Kidney epithelial cell (primary cell): ENCODE measurements around the gene SPEG. TPM values are rescaled to one million over a fixed set of nuclear protein-coding genes. Genes with fewer than 3 reads are reported as not detected.

Source experiments
- DNase-seq: peaks from one replicate; pipeline ENCODE4 v3.0.0-alpha.2; 2010; ENCODE audit warnings: low read depth
- H3K27me3 ChIP-seq: 2 replicates; pipeline ENCODE4 v1.6.0; 2011; ENCODE audit warnings: low read length; ENCODE audit not compliant: control insufficient read depth, insufficient read depth
- H3K36me3 ChIP-seq: 2 replicates; pipeline ENCODE4 v1.5.1; 2011; ENCODE audit warnings: low read length; ENCODE audit not compliant: control insufficient read depth, insufficient read depth
- H3K4me3 ChIP-seq: 2 replicates; pipeline ENCODE4 v1.5.1; 2011; ENCODE audit warnings: low read depth, mild to moderate bottlenecking, control low read depth, low read length
- total RNA-seq: library from RNA; depleted of rRNA; stranded (reverse); fragments of >200 nt; gene quantifications from 2 replicates; pipeline ENCODE4 v1.2.3, GENCODE V29; 2015
- TF ChIP-seq, protein P1 (sequence below): IDR thresholded peaks from 2 replicates; pipeline ENCODE4 v1.5.1; 2011; ENCODE audit warnings: mild to moderate bottlenecking, moderate library complexity, low read length, control low read depth, inconsistent platforms; ENCODE audit not compliant: insufficient read depth, poor library complexity, severe bottlenecking

SPEG gene
- total RNA-seq, 1 donor from 2014 or later, result 9.9 TPM

- peaks cover 37% of the 10 kb centered on the region for H3K27me3 ChIP-seq
Measured at GRCh38 chr2:219416235-219416602, 18.4 kb upstream of the SPEG start.

GRCh38 chr2:219416938-219417337 lies 17.7 kb upstream of the SPEG start:
- no peak overlapping the region for H3K4me3 ChIP-seq
- H3K27me3 ChIP-seq, result peaks cover 40% of the 10 kb centered on the region
- no peaks in the 10 kb centered on the region for H3K36me3 ChIP-seq
- DNase-seq, result no peak
- TF ChIP-seq, protein P1, sequence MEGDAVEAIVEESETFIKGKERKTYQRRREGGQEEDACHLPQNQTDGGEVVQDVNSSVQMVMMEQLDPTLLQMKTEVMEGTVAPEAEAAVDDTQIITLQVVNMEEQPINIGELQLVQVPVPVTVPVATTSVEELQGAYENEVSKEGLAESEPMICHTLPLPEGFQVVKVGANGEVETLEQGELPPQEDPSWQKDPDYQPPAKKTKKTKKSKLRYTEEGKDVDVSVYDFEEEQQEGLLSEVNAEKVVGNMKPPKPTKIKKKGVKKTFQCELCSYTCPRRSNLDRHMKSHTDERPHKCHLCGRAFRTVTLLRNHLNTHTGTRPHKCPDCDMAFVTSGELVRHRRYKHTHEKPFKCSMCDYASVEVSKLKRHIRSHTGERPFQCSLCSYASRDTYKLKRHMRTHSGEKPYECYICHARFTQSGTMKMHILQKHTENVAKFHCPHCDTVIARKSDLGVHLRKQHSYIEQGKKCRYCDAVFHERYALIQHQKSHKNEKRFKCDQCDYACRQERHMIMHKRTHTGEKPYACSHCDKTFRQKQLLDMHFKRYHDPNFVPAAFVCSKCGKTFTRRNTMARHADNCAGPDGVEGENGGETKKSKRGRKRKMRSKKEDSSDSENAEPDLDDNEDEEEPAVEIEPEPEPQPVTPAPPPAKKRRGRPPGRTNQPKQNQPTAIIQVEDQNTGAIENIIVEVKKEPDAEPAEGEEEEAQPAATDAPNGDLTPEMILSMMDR, result no peak

More at GRCh38 chr2:219416235-219416602, 18.4 kb upstream of the SPEG start:
- no peak for DNase-seq
- Histone ChIP-seq H3K36me3 (no peaks in the 10 kb centered on the region), H3K4me3 (no peak overlapping the region)
- TF ChIP-seq, protein P1, result no peak

DNA sequence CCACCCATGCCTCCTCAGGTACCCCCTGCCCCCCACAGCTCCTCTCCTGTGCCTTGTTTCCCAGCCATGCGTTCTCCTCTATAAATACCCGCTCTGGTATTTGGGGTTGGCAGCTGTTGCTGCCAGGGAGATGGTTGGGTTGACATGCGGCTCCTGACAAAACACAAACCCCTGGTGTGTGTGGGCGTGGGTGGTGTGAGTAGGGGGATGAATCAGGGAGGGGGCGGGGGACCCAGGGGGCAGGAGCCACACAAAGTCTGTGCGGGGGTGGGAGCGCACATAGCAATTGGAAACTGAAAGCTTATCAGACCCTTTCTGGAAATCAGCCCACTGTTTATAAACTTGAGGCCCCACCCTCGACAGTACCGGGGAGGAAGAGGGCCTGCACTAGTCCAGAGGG lies 17.3 kb upstream of the SPEG start:
- H3K36me3 ChIP-seq, result no peaks in the 10 kb centered on the region
- no peak overlapping the region for H3K4me3 ChIP-seq
- DNase-seq, result no peak
- TF ChIP-seq, protein P1, result no peak
- peaks cover 40% of the 10 kb centered on the region for H3K27me3 ChIP-seq

DNA sequence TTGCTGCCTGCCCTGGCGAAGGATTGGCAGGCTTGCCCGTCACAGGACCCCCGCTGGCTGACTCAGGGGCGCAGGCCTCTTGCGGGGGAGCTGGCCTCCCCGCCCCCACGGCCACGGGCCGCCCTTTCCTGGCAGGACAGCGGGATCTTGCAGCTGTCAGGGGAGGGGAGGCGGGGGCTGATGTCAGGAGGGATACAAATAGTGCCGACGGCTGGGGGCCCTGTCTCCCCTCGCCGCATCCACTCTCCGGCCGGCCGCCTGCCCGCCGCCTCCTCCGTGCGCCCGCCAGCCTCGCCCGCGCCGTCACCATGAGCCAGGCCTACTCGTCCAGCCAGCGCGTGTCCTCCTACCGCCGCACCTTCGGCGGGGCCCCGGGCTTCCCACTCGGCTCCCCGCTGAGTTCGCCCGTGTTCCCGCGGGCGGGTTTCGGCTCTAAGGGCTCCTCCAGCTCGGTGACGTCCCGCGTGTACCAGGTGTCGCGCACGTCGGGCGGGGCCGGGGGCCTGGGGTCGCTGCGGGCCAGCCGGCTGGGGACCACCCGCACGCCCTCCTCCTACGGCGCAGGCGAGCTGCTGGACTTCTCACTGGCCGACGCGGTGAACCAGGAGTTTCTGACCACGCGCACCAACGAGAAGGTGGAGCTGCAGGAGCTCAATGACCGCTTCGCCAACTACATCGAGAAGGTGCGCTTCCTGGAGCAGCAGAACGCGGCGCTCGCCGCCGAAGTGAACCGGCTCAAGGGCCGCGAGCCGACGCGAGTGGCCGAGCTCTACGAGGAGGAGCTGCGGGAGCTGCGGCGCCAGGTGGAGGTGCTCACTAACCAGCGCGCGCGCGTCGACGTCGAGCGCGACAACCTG lies 16.3 kb upstream of the SPEG start, which contains the start of gene DES:
Gene DES, plus strand, starts transcription at position 223 of the 857 bp plus-strand sequence. Its CDS starts 86 bp downstream, at position 309.
- Histone ChIP-seq H3K36me3 (no peaks in the 10 kb centered on the region), H3K27me3 (peaks cover 40% of the 10 kb centered on the region), H3K4me3 (peak within 1 kb of the TSS; percentile 17)
- DNase-seq, result no peak
- TF ChIP-seq, protein P1, result peak; percentile 8

DNA sequence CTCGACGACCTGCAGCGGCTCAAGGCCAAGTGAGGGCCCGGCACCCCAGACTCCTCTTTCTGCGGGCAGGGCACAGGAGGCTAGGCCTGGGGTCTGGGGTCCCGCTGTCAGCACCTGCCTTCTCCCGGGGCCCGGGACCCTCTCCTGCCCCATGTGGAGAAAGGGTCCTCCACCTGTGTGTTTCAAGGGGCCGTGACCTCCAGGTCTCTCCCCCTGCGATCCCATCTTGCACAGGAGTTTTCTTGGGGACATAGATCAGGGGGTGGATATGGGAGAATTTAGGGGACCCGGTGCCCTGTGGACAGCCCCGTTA lies 15.7 kb upstream of the SPEG start:
- TF ChIP-seq, protein P1, result no peak
- Histone ChIP-seq H3K4me3 (no peak overlapping the region), H3K27me3 (peaks cover 40% of the 10 kb centered on the region), H3K36me3 (no peaks in the 10 kb centered on the region)
- DNase-seq, result no peak
